GM21529 (cell line): ENCODE measurements around the gene AKNAD1.

Source experiments
- ATAC-seq: cut with Tn5 transposase; IDR thresholded peaks from one replicate; pipeline ENCODE4 v1.9.1; 2021; ENCODE audit not compliant: unreplicated experiment

Gene AKNAD1

DNA sequence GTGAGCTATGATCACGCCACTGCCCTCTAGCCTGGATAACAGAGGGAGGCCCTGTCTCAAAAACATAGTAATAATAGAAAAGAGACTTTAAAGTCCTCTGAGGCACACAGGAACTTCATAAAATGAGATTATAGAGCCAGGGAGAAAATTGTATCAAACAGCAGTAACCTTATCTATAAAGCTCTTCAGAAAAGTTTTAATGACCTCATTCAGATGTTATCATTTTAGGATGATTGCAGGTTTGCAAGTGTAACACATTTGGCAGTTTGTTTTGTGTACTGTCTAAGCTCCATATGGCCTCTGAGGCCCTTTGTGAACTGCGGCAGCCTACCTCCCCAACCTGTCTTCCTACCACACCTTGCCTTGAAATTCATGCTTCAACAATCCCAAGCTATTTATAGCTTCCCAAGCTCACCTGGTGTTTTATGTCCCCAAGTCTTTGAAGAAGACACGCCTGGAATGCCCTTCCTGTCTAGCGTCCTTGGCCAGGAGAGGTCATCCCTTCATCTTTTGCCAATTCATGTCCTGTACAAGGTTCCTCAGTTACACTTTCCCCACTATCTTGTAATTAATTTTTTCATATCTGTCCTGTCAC lies 8.5 kb upstream of the AKNAD1 start:
- no peak for ATAC-seq

DNA sequence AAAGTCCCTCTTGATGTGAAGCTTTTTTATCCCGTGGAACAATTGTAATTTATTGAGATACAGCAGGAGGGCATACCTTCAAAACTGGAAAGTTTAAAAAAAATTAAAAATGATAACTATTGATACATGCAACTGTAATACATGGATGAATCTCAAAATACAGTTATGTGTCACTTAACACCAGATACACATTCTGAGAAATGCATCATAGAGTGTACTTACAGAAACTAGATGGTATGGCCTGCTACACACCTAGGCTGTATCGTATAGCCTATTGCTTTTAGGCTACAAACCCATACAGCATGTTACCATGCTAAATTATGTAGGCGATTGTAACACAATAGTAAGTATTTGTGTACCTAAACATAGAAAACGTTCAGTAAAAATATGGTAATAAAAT lies 7.1 kb upstream of the AKNAD1 start:
- ATAC-seq: no peak

DNA sequence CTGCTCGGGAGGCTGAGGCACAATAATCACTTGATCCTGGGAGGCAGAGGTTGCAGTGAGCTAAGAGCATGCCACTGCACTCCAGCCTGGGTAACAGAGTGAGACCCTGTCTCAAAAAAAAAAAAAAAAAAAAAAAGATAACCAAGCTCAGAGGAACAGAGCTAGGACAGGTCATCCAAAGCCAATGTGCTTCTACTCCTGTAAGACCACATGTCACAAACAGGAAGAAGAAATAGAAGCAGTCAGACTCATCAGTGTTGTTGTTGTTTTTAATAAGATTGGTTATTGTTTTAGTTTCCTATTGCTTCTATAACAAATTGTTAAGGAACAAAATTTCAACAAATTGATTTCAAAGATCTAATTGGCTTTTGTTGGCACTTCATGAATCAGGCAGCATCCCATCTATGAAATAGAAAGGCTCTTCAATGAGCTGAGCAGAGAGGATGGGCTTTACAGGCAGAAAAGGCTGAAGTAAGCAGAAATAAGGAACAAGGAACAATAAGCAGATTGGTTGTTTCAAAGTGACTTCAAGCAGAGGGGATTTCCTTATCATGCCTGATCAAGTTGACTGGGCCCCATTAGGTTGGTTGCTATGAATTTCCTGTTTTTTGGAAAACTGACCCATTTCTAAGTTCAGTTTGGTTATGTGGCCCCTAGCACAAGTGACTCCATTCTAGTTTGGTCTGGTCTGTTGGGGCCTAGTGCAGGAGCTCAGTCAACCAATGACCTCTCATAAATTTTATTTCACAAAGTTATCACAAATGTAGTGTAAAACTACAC lies 6.0 kb upstream of the AKNAD1 start:
- ATAC-seq: no peak

DNA sequence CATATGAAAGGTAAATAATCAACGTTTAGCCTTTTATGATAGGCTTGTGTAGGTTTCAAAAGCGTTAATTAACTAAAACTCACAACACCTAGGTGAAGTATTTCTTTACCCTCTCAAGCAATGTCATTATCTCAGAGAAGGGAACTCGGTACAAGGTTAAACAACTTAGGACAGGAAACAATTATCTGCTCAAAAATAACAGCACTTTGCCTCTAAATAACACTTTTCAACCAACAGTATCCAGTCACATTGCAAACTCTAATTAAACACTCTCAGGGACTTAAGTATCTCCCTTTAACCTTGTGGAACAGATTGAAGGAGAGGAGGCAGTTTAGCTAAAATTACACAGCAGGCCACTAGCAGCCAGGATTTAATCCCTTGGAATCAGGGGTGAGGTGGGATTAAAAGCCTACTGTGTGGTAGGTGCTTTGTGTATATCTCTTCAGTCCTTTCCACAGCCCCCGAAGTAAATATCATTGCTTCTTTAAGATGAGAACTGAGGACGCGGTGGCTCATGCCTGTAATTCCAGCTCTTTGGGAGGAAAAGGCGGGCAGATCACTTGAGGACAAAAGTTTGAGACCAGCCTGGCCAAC lies 5.2 kb upstream of the AKNAD1 start:
- no peak for ATAC-seq

DNA sequence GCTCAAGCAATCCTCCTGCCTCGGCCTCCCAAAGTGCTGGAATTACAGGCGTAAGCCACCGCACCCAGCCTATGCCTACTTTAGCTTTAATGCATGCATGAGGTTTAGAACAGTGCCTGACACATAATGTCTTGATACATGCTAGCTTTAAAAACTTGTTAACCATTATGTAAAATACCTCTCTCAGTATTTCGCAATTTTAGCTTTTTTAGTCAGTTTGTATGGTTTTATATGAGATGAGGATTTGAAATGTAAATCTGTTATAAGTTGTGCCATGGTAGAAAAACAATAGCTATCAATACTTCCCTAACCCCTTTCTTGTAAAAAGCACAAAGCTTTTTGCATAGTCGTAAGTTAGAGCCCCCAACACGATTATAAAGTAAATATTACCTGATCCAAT lies 4.7 kb upstream of the AKNAD1 start:
- ATAC-seq: no peak

DNA sequence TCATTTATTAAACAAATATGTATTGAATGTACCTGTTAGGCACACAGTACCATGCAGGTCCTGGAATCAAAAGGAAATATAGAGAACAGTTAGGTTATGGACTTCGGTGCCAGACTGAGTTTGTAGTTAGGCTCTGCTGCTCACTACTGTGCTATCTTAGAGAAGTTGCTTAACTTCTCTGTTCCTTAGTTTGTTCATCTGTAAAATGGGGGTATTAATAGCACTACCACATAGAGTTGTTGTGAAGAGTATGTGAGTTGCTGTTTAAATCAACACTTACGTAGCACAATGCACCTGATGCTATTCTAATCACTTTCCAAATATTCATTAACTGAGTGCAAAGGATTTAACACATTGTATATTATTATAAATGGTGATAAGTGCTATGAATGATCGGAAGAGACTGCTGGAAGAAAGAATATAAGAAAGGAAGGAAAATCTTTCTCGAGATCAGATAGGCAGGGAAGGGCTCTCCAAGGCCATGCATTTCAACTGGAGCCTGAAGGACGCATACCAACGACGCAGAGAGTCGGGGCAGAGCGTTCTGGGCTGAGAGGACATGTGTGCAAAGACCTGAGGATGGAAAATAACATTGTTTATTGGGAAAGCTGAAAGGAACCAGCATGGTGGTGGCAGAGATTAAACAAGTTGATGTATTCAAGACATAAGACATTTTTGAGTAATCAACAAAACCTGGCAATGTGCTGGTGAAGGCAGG lies 3.5 kb upstream of the AKNAD1 start:
- no peak for ATAC-seq

DNA sequence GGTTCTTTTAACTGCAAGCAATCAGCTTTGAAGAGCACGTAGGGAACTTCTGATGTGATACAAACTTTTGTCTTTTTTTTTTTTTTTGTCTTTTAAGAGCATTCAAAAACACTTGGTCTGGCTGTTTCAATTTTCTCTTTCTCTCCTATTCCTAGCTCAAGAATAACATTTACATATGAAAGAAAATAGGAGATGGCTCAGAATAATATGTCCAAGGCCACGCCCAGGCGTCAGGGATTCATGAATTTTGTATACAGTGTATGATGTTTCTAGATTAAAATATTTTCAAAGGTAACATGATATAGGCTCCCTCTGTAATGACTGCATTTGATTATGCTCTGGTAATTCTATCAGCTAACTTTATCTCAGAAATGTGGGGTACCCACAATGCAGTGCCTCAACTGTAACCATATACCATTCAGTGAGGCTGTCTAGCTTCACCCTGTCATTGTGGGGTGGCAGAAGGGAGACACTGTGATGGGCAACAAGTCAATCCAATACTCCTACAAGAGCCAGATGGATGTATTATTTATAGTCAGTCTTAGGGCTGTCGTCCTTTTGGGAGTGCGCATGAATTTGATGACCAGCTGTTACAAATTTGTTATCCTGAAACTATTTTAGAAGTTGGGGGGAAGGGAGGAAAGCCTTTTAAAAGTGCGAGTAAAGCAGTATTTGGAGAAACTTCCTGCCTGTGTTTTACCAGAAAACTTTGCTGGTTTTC lies 1.5 kb upstream of the AKNAD1 start:
- ATAC-seq: no peak

DNA sequence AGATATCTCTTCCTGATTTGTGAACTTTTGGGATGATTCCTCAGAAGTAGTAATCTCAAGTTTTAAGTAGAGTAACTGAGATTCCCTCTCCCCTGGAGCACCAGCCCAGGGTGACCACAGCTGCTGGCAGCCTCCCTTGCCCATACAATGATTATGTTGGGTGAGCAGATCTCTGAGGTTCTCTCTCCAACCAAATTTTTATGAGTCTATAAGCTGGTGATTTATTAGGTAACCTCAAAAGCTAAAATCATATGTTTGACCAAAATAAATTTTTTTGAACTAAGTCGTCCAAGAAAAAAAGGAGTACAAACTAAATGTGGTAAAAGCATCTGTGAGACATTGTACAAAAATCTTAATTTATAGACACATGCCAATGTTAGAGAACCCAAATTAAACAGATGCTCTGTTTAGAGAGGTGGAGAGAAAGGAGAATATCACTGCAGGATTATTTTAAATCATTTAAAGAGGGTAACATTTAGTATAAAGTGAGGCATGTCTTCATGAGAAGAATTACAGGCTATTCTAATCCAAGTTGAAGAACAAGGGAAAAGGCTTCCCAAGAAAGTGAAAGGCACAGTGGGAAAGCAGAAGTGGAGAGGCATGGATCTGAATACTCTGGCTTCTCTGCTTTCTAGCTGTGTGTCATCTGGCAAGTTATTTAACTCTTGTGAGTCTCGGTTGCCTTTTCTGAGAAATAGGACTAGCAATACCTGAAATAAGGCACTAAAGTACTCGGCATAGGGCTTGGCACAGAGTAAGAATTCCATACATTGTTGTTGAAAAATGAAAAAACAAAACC lies 2.5 kb downstream of the AKNAD1 start:
- ATAC-seq: no peak

DNA sequence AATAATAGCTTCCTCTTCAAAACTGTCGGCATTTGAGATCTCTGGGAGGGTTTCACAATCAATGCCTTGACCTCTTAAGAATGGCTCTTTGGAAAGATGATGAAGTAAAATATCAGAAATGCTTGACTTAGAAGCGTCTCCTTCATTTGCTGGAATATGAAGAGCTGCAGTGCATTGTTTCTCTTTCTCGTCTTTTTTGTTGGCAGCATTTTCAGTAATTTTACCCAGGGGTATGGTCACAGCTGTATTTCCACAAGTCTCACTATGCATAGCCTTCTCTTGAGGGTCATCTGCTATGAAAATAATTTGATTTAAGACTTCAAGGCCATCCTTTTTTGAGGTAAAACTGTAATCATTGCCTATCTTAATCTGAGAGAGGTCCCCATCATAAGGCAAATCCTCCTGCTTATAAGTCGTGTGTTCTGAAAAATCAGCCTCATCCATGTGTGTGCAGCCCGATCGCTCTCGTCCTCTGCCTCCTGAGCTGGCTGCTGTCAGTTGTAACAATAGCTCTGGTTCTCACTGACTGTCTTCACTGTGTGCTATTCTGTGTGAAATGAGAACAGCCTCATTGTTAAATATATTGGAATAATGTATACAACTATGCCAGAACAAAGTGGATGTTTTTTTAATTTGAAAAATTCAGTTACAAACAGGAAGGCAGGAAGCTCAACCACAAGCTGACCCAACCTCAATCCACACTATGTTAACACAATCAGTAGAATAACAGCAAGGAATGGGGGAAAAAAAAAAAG lies 4.5 kb downstream of the AKNAD1 start:
- no peak for ATAC-seq

DNA sequence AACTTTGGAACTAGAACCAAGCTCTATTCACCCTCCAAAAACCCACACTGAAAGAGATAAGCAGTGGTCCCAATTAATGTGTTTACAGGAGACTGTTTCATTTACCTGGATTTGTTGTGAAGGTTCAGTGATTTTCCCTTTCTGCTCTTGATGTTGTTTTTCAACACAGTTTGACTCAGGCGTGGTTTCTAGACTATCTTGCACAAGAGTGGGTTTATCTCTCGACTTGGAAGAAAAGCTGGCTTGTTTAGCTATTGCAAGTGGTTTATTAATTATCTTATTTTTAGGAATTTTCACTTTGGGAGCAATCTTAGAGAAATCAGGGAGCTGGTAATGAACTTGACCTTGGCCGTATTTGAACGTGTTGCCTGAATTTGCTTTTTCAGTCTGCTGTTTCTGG lies 5.3 kb downstream of the AKNAD1 start:
- ATAC-seq: no peak

DNA sequence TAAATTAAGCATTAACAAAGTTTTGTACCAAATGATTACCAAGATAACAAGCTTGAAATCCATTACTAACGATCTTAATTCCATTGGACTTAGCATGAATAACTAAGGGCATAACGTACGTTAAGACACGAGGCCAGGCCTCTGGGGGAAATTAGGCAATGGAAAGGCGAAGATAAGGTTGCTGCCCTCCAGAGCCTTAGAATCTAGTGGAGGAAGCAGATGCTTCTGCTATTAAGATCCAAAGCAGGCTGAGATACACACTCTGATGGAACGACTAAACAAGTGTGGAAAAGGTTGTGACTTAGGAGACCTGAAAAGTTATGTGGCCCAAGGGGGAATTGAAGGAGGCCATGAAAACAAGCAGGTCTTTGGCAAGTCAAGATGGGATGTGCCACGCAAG lies 6.0 kb downstream of the AKNAD1 start:
- no peak for ATAC-seq

DNA sequence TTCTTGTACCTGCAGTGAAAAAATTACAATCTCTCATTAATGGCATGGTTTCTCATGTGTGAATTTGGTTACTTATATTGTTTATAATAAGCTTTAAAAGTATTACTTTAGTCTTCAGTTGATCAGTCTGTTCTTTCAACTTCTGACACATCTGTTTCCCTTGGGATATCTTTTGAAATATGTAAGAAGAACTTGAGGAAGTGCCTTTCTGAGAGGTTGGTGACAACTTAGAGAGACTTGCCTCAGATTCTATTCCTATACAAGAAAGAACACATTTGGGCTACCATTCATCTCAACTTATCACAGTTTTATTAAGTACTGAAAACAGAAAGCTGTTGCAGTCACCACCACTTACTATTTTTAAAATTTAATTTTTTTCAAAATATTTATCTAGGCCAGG lies 8.1 kb downstream of the AKNAD1 start:
- no peak for ATAC-seq

DNA sequence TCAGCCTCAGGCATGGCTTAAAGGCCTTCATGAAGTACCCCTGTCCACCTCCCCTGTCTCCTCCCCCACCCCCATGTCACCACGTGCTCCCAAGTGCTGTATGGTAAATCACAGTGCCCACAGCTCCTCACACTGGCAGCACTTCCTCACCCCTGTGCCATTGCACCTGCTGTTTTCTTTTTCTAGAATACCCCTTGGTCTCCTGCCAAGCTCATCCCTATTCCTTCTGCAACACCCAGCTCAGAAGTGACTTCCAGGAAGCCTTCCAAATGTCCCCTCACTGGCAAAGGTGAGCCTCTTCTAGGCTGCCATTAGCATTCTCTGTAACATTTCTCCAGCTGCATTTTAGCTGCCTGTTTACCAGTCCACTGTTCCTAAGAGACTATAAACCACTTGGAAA lies 9.4 kb downstream of the AKNAD1 start:
- no peak for ATAC-seq

DNA sequence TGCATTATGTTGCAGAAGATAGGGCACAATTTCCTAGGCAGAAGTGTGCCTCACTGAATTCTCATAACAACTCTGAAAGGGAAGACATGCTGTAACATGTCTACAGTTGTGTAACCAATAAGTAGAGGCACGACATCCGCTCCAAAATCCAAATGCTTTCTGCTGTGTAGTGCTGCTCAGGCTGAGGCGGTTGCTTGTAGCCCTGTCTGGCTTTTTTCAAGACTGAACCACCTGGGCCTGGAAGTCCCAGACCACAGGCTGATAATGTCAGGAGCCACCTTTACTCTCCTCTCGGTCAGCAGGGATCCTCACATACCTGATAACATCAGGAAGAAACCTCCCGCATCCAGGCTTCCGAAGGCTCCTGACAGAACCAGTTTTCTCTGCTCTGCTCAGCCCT lies 10.9 kb downstream of the AKNAD1 start:
- no peak for ATAC-seq

DNA sequence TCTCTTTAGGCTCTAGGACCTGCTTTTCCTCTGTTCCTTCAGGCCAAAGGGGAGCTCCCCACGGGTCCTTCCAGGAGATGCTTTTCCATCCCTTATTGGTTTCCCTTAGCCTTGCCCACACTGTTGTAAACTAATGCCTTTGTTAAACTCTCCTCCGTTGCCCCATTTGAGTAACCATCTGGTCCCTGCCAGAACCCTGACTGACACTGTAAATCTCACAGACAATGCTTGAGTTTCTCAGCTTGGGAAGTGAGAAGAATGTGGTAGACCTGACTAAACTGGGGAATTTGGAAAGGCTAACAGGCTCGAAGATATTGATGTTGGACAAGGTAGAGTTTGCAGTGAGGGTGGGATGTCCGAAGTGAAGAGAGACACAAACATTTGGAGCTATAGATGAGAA lies 11.4 kb downstream of the AKNAD1 start:
- ATAC-seq: no peak

DNA sequence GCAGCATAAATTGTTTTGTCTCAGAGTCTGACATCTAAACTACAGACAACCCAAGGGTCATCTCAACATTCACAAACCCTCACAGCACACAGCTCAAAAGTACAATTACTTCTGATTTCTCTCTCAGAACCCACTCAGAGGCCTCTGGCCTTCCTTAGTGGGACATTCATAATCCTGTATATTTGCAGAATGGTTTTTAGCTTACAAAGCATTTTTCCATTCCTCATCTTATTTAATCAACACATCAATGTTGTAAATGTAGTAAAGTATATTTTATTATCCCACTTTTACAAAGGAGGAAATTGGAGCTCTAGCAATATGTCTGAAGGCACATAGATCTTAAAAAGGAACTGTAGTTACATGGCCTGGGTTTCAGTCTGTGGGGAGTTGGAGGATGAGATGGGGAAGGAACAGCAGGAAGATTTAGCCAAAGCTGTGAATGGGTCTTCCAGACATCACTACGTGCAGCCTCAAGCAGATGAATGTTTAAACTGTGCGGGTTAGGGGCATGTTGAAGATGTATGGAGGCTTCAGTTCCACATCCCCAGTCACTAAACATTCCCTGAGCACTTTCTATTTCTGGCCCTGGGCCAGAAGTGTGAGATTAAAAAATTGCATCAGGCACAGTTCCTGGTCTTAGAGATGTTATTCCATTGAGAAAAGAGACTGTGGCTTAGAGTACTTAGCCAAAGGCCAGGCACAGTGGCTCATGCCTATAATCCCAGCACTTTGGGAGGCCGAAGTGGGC lies 13.3 kb downstream of the AKNAD1 start:
- ATAC-seq: no peak

DNA sequence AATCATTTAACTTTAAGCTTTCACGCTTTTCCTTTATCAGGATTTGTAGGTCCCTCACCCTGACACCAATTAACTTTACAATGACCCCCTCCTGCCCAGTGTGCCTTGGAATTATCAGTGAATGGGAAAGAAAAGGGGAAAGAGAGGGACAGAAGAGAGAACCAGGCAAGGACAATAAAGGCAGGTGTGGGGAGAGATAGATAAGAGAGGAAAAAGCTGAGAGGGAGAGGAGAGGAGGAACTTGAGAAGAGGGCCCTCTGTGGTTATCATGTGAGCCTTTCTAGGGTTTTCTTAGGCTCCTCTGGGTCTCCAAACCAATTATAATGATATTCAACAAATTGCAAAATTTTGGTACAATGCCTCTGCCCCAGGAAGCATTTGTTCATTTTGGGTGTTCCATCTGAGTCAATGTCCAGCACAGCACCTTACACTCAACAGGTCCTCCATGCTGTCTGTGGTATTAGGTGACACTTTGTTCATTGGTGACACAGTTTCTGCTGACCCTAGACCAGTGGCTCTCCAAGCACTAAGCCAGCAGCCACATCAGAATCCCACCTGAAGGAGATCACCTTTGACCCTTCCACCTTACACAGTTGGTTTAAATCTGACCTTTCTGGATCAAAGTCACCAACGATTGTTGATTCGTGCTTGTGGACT lies 14.2 kb downstream of the AKNAD1 start:
- ATAC-seq: no peak

DNA sequence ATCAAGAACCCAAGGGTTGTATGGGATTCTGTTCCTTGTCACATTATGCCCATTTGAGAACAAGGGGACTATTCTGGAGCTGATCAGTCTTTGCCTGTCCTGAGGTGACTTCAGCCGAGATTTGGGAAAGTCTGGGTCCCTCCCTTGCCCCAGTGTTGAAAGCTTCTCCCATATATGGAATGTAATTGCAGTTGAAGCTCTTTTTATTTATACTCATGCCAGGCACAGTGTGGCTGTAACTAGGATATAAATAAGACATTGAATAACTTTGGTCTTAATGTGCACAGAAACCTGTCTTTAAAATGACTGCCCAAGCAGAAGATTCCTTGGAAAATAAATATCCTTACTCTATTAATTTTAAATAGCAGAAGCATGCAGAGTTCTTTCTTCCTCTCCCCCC lies 15.2 kb downstream of the AKNAD1 start:
- no peak for ATAC-seq

DNA sequence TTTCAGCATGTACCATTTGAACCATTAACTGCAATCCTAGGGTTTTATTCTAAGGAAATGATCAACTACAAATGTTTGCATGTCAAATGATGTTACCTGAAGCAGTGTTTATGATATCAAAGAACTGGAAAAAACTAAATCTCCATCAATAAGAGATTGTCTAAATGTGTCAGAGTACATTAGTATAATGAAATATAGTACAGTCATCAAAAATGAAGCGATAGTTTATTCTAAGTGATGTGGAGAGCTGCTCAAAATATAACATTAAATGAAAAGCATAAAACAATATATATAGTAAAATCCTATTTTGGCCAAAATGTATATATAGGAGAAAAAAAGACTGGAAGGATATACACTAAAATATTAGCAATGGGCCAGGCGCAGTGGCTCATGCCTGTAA lies 24.0 kb downstream of the AKNAD1 start:
- ATAC-seq: no peak
